Left lung (tissue), 10 donors: Measurements from ENCODE around the gene TGFB2. TPM values are rescaled to one million over a fixed set of nuclear protein-coding genes. Genes with fewer than 3 reads are reported as not detected.
A peak's percentile ranks its signal among the peaks of the same experiment; 100 is the strongest.

Experiments
- ATAC-seq: fragments of 200-7000 bp; cut with Tn5 transposase; one replicate; pipeline ENCODE4 v1.9.1; 2020; ENCODE audit warnings: moderate library complexity
- DNase-seq, 4 donors: peaks; one replicate each; pipeline ENCODE4 v3.0.0-alpha.2; 2013 to 2020
- H3K27ac ChIP-seq, 2 donors: fragments of 200-600 bp; sonication (generic) in 1 of 2; one replicate each; pipeline versions ENCODE4 v1.5.0 to v1.8.0; 2020 to 2021
- H3K27me3 ChIP-seq, 2 donors: fragments of 200-600 bp; sonication (generic) in 1 of 2; one replicate each; pipeline versions ENCODE4 v1.5.0 to v1.8.0; 2020 to 2021
- H3K36me3 ChIP-seq, 2 donors: fragments of 200-600 bp; sonication (generic) in 1 of 2; one replicate each; pipeline versions ENCODE4 v1.5.0 to v1.8.0; 2020 to 2021
- H3K4me1 ChIP-seq, 2 donors: fragments of 200-600 bp; one replicate each; pipeline ENCODE4 v1.8.0; 2021
- H3K4me3 ChIP-seq, 2 donors: fragments of 200-600 bp; sonication (generic) in 1 of 2; one replicate each; pipeline versions ENCODE4 v1.5.0 to v1.8.0; 2020 to 2021; ENCODE audit warnings: mild to moderate bottlenecking in 1 of 2
- H3K9me3 ChIP-seq, 2 donors: fragments of 200-600 bp; sonication (generic) in 1 of 2; one replicate each; pipeline versions ENCODE4 v1.5.0 to v1.8.0; 2020 to 2021
- intact Hi-C, 2 donors: fragments of 100-400 bp; cut with DNase I; formaldehyde crosslinking; loops; one replicate each; pipeline versions ENCODE4 v1.11.2 to v1.14.2; 2022
- polyA plus RNA-seq, 6 donors: library from polyadenylated mRNA; unstranded; fragments of 120-200 nt; gene quantifications; one replicate each; pipeline ENCODE4 v1.2.1, GENCODE V29; 2013; ENCODE audit not compliant: insufficient read length in 6 of 6
- total RNA-seq, 2 donors: library from RNA; stranded (reverse); fragmentation: NEBNext Ultra II Directional; extraction: Animal tissue kit (Norgen Biotek cat#: 25700); gene quantifications; one replicate each; pipeline ENCODE4 v1.2.1, GENCODE V29; 2021
- TF ChIP-seq, protein P1 (sequence below), 2 donors: fragments of 200-600 bp; sonication (generic) in 1 of 2; IDR thresholded peaks; one replicate each; pipeline versions ENCODE4 v1.5.0 to v1.8.0; 2021; ENCODE audit warnings: antibody characterized with exemption in 2 of 2
- donor health status: DM: no; HTN: yes; CAD: no.
- donor health status: DM: no; HTN: no; CAD: no.

TGFB2 gene
- total and polyA plus RNA-seq, 8 donors: 9.8 to 177 (median 136) TPM

DNA sequence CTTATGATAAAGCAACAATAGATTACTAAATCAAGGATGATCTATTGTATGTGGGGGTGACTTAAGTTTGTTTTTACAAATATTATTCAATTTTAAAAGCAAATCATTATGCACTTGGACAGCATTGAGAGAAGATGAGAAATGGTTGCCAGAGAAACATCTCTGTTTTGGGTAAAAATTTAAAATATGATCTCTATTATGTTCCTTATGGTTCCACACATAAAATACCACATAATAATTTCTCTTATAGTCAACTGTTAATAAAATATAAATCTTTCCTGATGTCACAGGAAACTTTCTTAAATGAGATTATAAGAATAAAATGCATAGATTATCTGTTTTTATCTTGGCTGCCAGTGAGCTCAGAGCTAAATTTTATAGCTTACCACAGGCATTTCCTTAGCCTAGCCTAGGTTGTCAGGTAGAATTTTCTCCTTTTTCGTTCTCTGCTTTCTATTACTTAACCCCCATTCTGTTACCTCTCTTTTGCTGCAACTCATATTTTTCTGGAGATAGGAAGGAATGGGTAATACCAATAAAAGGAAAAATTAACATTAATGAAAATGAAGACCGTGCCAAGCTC is 109.7 kb downstream of the TGFB2 start:
- H3K4me1 ChIP-seq: peaks cover 6 to 11% of the 10 kb centered on the region in 2 donors
- TF ChIP-seq, protein P1, sequence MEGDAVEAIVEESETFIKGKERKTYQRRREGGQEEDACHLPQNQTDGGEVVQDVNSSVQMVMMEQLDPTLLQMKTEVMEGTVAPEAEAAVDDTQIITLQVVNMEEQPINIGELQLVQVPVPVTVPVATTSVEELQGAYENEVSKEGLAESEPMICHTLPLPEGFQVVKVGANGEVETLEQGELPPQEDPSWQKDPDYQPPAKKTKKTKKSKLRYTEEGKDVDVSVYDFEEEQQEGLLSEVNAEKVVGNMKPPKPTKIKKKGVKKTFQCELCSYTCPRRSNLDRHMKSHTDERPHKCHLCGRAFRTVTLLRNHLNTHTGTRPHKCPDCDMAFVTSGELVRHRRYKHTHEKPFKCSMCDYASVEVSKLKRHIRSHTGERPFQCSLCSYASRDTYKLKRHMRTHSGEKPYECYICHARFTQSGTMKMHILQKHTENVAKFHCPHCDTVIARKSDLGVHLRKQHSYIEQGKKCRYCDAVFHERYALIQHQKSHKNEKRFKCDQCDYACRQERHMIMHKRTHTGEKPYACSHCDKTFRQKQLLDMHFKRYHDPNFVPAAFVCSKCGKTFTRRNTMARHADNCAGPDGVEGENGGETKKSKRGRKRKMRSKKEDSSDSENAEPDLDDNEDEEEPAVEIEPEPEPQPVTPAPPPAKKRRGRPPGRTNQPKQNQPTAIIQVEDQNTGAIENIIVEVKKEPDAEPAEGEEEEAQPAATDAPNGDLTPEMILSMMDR (IDR thresholded peaks at IDR 0.05): no peak
- intact Hi-C loops: no loop called here
- no peak for DNase-seq
- H3K27ac ChIP-seq: no peak overlapping the region
- no peaks in the 10 kb centered on the region for H3K9me3 ChIP-seq
- ATAC-seq: no peak
- H3K4me3 ChIP-seq: no peak overlapping the region
- H3K27me3 ChIP-seq: no peaks in the 10 kb centered on the region
- no peaks in the 10 kb centered on the region for H3K36me3 ChIP-seq

- ATAC-seq (no peak), DNase-seq (no peak)
- Histone ChIP-seq H3K4me1 (peaks cover 17 to 21% of the 10 kb centered on the region in 2 donors), H3K9me3 (no peaks in the 10 kb centered on the region), H3K27me3 (no peaks in the 10 kb centered on the region), H3K4me3 (no peak overlapping the region), H3K27ac (no peak overlapping the region), H3K36me3 (no peaks in the 10 kb centered on the region)
- intact Hi-C loops: no loop called here
- TF ChIP-seq, protein P1 (IDR thresholded peaks at IDR 0.05): no peak
Observed at GRCh38 chr1:218456444-218456843, 111.3 kb downstream of the TGFB2 start.

DNA sequence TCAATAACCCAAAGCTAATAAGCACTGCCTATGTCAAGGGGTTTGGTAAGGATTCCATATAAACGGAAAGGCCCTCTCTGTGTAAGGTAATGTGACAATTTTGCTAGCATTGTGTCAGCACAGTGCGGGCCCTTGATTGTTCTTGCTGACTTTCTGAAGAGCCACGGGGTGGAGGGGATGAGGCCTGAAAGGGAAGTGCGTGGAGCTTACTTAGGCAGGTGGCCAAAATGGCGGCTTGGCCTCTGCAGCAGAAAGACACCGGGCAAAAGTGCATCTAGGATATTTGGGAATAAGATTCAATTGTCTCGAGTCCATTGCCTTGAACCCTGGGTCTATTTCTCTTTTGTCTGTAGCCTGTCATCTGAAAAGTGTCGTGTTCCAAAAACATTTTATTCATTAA is 114.3 kb downstream of the TGFB2 start:
- Histone ChIP-seq H3K27ac (peak overlapping the region; percentile 61 to 70), H3K27me3 (no peaks in the 10 kb centered on the region), H3K36me3 (no peaks in the 10 kb centered on the region), H3K9me3 (no peaks in the 10 kb centered on the region), H3K4me3 (no peak overlapping the region), H3K4me1 (peaks cover 24 to 26% of the 10 kb centered on the region in 2 donors)
- TF ChIP-seq, protein P1 (IDR thresholded peaks at IDR 0.05): no peak
- intact Hi-C loops: no loop called here
- DNase-seq (no peak), ATAC-seq (peak; percentile 56)

DNA sequence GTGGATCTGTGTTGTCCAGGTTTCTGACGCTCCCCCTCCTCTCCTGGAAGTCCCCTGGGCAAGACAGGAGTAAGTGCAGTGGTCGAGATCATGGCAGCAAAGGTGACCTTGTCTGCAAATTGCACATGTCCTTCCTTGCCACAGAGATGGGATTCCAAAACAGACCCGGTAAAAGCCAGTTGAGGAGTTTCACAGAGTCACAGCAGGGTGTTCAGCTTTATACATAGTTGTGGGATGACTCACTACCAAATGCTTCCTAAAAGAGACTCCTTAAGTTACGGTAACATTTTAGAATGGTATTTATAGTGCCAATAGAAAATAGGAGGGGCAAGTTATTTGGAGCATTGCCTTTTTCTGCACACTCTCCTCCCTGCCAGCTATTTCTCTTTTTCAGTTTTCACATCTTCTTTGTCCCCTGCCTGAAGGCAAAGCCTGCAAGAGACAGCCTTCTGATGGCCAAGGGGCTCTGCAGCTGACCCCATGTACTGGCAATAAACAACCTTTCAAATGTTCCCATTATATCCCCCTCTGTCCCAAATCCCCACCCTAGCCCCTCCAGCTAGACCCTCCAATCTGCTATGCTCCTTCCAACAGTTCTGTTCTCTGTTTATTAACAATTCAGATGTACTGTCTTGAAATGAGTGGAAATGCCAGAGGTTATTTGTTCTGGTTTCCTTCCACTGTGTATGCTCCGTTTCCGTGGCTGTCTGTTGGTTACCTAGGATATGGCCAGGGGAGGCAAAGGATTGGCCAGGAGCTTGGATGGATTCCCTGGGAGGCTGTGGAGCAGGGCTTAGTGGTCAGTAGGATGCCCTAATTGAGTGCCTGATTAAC is 115.0 kb downstream of the TGFB2 start:
- peak overlapping the region; percentile 61 to 70 for H3K27ac ChIP-seq
- ATAC-seq (peak; percentile 94), DNase-seq (peak in 2 of 4 donors; percentile 30 to 43)
- H3K9me3 ChIP-seq: no peaks in the 10 kb centered on the region
- H3K27me3 ChIP-seq: no peaks in the 10 kb centered on the region
- peaks cover 24 to 26% of the 10 kb centered on the region in 2 donors for H3K4me1 ChIP-seq
- no peak overlapping the region for H3K4me3 ChIP-seq
- intact Hi-C loops: no loop called here
- TF ChIP-seq, protein P1 (IDR thresholded peaks at IDR 0.05): no peak
- no peaks in the 10 kb centered on the region for H3K36me3 ChIP-seq

DNA sequence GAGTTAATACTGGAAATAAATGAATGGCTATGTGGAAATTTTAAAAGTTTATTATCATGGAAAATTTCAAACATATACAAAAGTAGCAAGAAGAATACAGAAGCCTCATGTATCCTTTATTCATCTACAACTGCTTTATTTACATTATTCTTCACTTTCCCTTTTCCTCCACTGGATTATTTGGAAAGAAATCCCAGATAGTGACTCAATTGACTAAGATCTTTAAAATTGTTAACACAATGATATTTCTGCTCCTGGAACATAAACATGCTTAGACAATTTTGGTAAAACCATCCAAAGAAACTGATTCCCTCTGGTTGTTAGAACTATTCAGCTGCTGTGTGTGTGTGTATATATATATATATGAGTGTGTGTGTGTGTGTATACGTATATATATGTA is 116.2 kb downstream of the TGFB2 start:
- no peak for ATAC-seq
- H3K4me3 ChIP-seq: no peak overlapping the region
- no peaks in the 10 kb centered on the region for H3K27me3 ChIP-seq
- no peak overlapping the region for H3K27ac ChIP-seq
- H3K4me1 ChIP-seq: peaks cover 24 to 26% of the 10 kb centered on the region in 2 donors
- TF ChIP-seq, protein P1 (IDR thresholded peaks at IDR 0.05): no peak
- H3K9me3 ChIP-seq: no peaks in the 10 kb centered on the region
- DNase-seq: no peak
- intact Hi-C loops: no loop called here
- no peaks in the 10 kb centered on the region for H3K36me3 ChIP-seq
